ENCODE measurements around the gene SOX30.

Gene SOX30

GRCh38 chr5:157659868-157660660 is 7.8 kb upstream of the SOX30 start:
- no peak for DNase-seq (ENCODE audit: low read depth)

GRCh38 chr5:157658893-157659292 is 6.7 kb upstream of the SOX30 start:
- DNase-seq (ENCODE audit: low read depth) = no peak

- no peak for DNase-seq (ENCODE audit: low read depth)
These were observed 5.3 kb upstream of the SOX30 start for GRCh38 chr5:157657516-157657915.

- DNase-seq (ENCODE audit: low read depth) = no peak
These were observed 438 bp downstream of the SOX30 start for GRCh38 chr5:157651623-157652376.

- DNase-seq (ENCODE audit: low read depth) = no peak
These were observed 1.1 kb downstream of the SOX30 start for GRCh38 chr5:157650991-157651611.

- DNase-seq (ENCODE audit: low read depth) = no peak
These were observed 3.1 kb downstream of the SOX30 start for GRCh38 chr5:157649101-157649500.

- no peak for DNase-seq (ENCODE audit: low read depth)
These were observed 3.8 kb downstream of the SOX30 start for GRCh38 chr5:157648275-157648990.

- DNase-seq (ENCODE audit: low read depth) = no peak
These were observed 11.7 kb downstream of the SOX30 start for GRCh38 chr5:157640406-157641066.

GRCh38 chr5:157630341-157630740 is 21.9 kb downstream of the SOX30 start:
- DNase-seq (ENCODE audit: low read depth) = no peak

GRCh38 chr5:157626831-157627230 is 25.4 kb downstream of the SOX30 start:
- DNase-seq (ENCODE audit: low read depth) = no peak

GRCh38 chr5:157624144-157624543 is 28.1 kb downstream of the SOX30 start:
- no peak for DNase-seq (ENCODE audit: low read depth)

- DNase-seq (ENCODE audit: low read depth) = no peak
These were observed 31.5 kb downstream of the SOX30 start for GRCh38 chr5:157620776-157621175.

GRCh38 chr5:157618191-157618765 is 34.0 kb downstream of the SOX30 start:
- DNase-seq (ENCODE audit: low read depth) = no peak

- no peak for DNase-seq (ENCODE audit: low read depth)
These were observed 35.5 kb downstream of the SOX30 start for GRCh38 chr5:157616785-157617184.

- no peak for DNase-seq (ENCODE audit: low read depth)
These were observed 38.6 kb downstream of the SOX30 start for GRCh38 chr5:157613385-157614245.

- DNase-seq (ENCODE audit: low read depth) = no peak
These were observed 39.7 kb downstream of the SOX30 start for GRCh38 chr5:157612581-157612980.

GRCh38 chr5:157611571-157612476 is 40.4 kb downstream of the SOX30 start:
- DNase-seq (ENCODE audit: low read depth) = no peak

- DNase-seq (ENCODE audit: low read depth) = no peak
These were observed 41.2 kb downstream of the SOX30 start for GRCh38 chr5:157610990-157611389.

- DNase-seq (ENCODE audit: low read depth) = no peak
These were observed 43.2 kb downstream of the SOX30 start for GRCh38 chr5:157608972-157609565.
